B cell (primary cell): Measurements from ENCODE around the gene HEXD. TPM values are rescaled to one million over a fixed set of nuclear protein-coding genes. Genes with fewer than 3 reads are reported as not detected.

Experiments used
- ATAC-seq: fragments of 200-7000 bp; cut with Tn5 transposase; one replicate; pipeline ENCODE4 v1.10.0; 2021; ENCODE audit warnings: low read depth, mild to moderate bottlenecking, moderate number of reproducible peaks, moderate library complexity
- CTCF ChIA-PET: fragments of 350-600 bp; sonication (Branson Sonifier 250); formaldehyde crosslinking; loops from one replicate; lab custom pipeline; 2021; ENCODE audit warnings: antibody characterized with exemption, inconsistent platforms; lab: Charles Lee
- POLR2A ChIA-PET: fragments of 350-600 bp; sonication (Branson Sonifier 250); formaldehyde crosslinking; loops from one replicate; lab custom pipeline; 2021; ENCODE audit warnings: antibody characterized with exemption; lab: Charles Lee
- DNase-seq: peaks from one replicate; pipeline ENCODE4 v3.0.0; 2013
- H2AFZ ChIP-seq: 2 replicates; pipeline ENCODE4 v1.6.1; 2012; ENCODE audit warnings: mild to moderate bottlenecking, low read depth, low read length; ENCODE audit not compliant: insufficient read depth, poor library complexity, severe bottlenecking
- H3K27ac ChIP-seq, 2 donors: 1 replicate in 1 of 2; 2 replicates in 1 of 2; pipeline ENCODE4 v1.5.1; 2012 to 2013; ENCODE audit warnings: low read length in 2 of 2, mild to moderate bottlenecking in 2 of 2, moderate library complexity in 1 of 2
- H3K27me3 ChIP-seq, 4 experiments: fragments of 200-600 bp in 1 of 4; sonication (generic) in 1 of 4; replicated peaks in 1 of 4; 1 replicate in 2 of 4; 2 replicates in 2 of 4; pipeline versions ENCODE4 v1.6.1 to v1.7.0; 2013 to 2016; ENCODE audit warnings: low read length in 3 of 4, mild to moderate bottlenecking in 2 of 4, mixed read lengths in 1 of 4, moderate library complexity in 1 of 4; ENCODE audit not compliant: insufficient read depth in 4 of 4, control insufficient read depth in 3 of 4; ENCODE audit errors: control extremely low read depth in 1 of 4
- H3K36me3 ChIP-seq, 2 experiments: replicated peaks in 1 of 2; 1 replicate in 1 of 2; 2 replicates in 1 of 2; pipeline versions ENCODE4 v1.6.1 to v1.7.1; 2013; ENCODE audit warnings: low read length in 1 of 2; ENCODE audit not compliant: insufficient read depth in 2 of 2, control insufficient read depth in 1 of 2; ENCODE audit errors: control extremely low read depth in 1 of 2, extremely low read depth in 1 of 2
- H3K4me1 ChIP-seq, 2 donors: fragments of 200-600 bp in 1 of 2; sonication (generic) in 1 of 2; 1 replicate in 1 of 2; 2 replicates in 1 of 2; pipeline versions ENCODE4 v1.5.1 to v1.6.1; 2013 to 2017; ENCODE audit warnings: low read length in 2 of 2; ENCODE audit not compliant: control insufficient read depth in 2 of 2, insufficient read depth in 2 of 2
- H3K4me2 ChIP-seq: replicated peaks from 2 replicates; pipeline ENCODE3; 2012; ENCODE audit warnings: mild to moderate bottlenecking, low read depth, low read length; ENCODE audit not compliant: poor library complexity, severe bottlenecking
- H3K4me3 ChIP-seq, 5 experiments: fragments of 200-600 bp in 1 of 5; sonication (generic) in 1 of 5; 1 replicate in 3 of 5; 2 replicates in 2 of 5; pipeline versions ENCODE4 v1.5.1 to v1.7.0; 2011 to 2016; ENCODE audit warnings: low read length in 4 of 5, mild to moderate bottlenecking in 4 of 5, low read depth in 2 of 5, control low read depth in 1 of 5, moderate library complexity in 1 of 5; ENCODE audit not compliant: insufficient read depth in 1 of 5; ENCODE audit errors: control extremely low read depth in 1 of 5, extremely low read depth in 1 of 5
- H3K79me2 ChIP-seq: fragments of 200-600 bp; sonication (generic); one replicate; pipeline ENCODE4 v1.6.0; 2016; ENCODE audit warnings: low read length; ENCODE audit not compliant: control insufficient read depth, insufficient read depth
- H3K9ac ChIP-seq: fragments of 200-600 bp; sonication (generic); 2 replicates; pipeline ENCODE4 v1.6.1; 2017; ENCODE audit warnings: mild to moderate bottlenecking, low read length, moderate library complexity
- H3K9me3 ChIP-seq, 3 donors: one replicate each; pipeline versions ENCODE4 v1.6.1 to v1.7.1; 2013; ENCODE audit warnings: low read length in 2 of 3; ENCODE audit not compliant: control insufficient read depth in 2 of 3, insufficient read depth in 1 of 3; ENCODE audit errors: control extremely low read depth in 1 of 3
- H4K20me1 ChIP-seq: 2 replicates; pipeline ENCODE4 v1.6.0; 2012; ENCODE audit warnings: mild to moderate bottlenecking, low read length; ENCODE audit not compliant: insufficient read depth, control insufficient read depth, poor library complexity, severe bottlenecking
- H3K27ac Mint-ChIP-seq: one replicate; pipeline ENCODE4 v1.8.0; 2021; ENCODE audit warnings: mixed read lengths
- H3K27me3 Mint-ChIP-seq: one replicate; pipeline ENCODE4 v1.8.0; 2021; ENCODE audit warnings: mixed read lengths
- H3K4me1 Mint-ChIP-seq: one replicate; pipeline ENCODE4 v1.8.0; 2021; ENCODE audit warnings: mixed read lengths
- H3K4me3 Mint-ChIP-seq: one replicate; pipeline ENCODE4 v1.8.0; 2021; ENCODE audit warnings: mixed read lengths
- H3K9me3 Mint-ChIP-seq: one replicate; pipeline ENCODE4 v1.8.0; 2022; ENCODE audit warnings: mixed read lengths; ENCODE audit not compliant: insufficient read depth
- EZH2 ChIP-seq: IDR thresholded peaks from 2 replicates; pipeline ENCODE4 v1.6.1; 2012; ENCODE audit warnings: borderline replicate concordance, low read depth, mild to moderate bottlenecking, moderate library complexity, low read length; ENCODE audit not compliant: insufficient read depth, poor library complexity, severe bottlenecking
- WGBS: methylation state at CpG from one replicate; pipeline ENCODE4 v1.1.5; 2013; ENCODE audit warnings: missing lambda C conversion rate; ENCODE audit not compliant: insufficient coverage; 5-methylcytosine and 5-hydroxymethylcytosine counted together
- intact Hi-C: fragments of 100-400 bp; cut with micrococcal nuclease; formaldehyde crosslinking; loops from one replicate; pipeline ENCODE4 v1.10.0; 2022
- polyA plus RNA-seq: library from polyadenylated mRNA; depleted of rRNA; stranded (reverse); fragments of >200 nt; gene quantifications from 2 replicates; pipeline ENCODE4 v1.2.3, GENCODE V29; 2012
- total RNA-seq, 2 donors: library from RNA; stranded (reverse); fragments of 120-200 nt in 1 of 2; gene quantifications; 1 replicate in 1 of 2; 2 replicates in 1 of 2; pipeline versions ENCODE4 v1.2.3 to v1.2.4, GENCODE V29; 2013 to 2022
- TF ChIP-seq, protein P1 (sequence below): fragments of 200-600 bp; IDR thresholded peaks from one replicate; pipeline ENCODE4 v1.8.0; 2022; ENCODE audit warnings: antibody characterized with exemption, mild to moderate bottlenecking

The HEXD gene
- total and polyA plus RNA-seq, 2 donors (not counting 1 experiment from before 2014, with no cell fraction given) = 128 to 317 TPM

- no peak overlapping the region for H2AFZ ChIP-seq
- peaks cover 4% of the 10 kb centered on the region for H4K20me1 ChIP-seq
- WGBS = 98% methylated on average over 13 of the region's 14 CpGs
- peaks cover 4 to 13% of the 10 kb centered on the region in 2 donors for H3K4me1 ChIP-seq
- H3K9me3 ChIP-seq = no peaks in the 10 kb centered on the region
- no peak overlapping the region for H3K4me2 ChIP-seq
- H3K27ac ChIP-seq = no peak overlapping the region
- CTCF ChIA-PET = no interaction called here
- H3K9ac ChIP-seq = no peak overlapping the region
- no peak for TF ChIP-seq EZH2
- peaks cover 12% of the 10 kb centered on the region for H3K79me2 ChIP-seq
- ATAC-seq (no peak), DNase-seq (no peak)
- peaks cover 2 to 26% of the 10 kb centered on the region in 2 experiments for H3K36me3 ChIP-seq
- Mint-ChIP-seq H3K27me3 (no peaks in the 10 kb centered on the region), H3K9me3 (no peaks in the 10 kb centered on the region), H3K27ac (no peak overlapping the region), H3K4me3 (no peak overlapping the region), H3K4me1 (peaks cover 11% of the 10 kb centered on the region)
- no peaks in the 10 kb centered on the region for H3K27me3 ChIP-seq
- intact Hi-C loops = no loop called here
- POLR2A ChIA-PET = no interaction called here
- no peak overlapping the region for H3K4me3 ChIP-seq
Observed at GRCh38 chr17:82406131-82406671, 11.9 kb upstream of the HEXD start.

- Mint-ChIP-seq H3K4me3 (no peak overlapping the region), H3K4me1 (peaks cover 8% of the 10 kb centered on the region), H3K9me3 (no peaks in the 10 kb centered on the region), H3K27me3 (no peaks in the 10 kb centered on the region), H3K27ac (no peak overlapping the region)
- peaks cover 14% of the 10 kb centered on the region for H4K20me1 ChIP-seq
- H3K4me2 ChIP-seq = no peak overlapping the region
- H2AFZ ChIP-seq = no peak overlapping the region
- peaks cover 4 to 11% of the 10 kb centered on the region in 2 donors for H3K4me1 ChIP-seq
- CTCF ChIA-PET = interaction anchor here (0.8 kb wide), 1 partner anchor 10 kb away, joined by 3 read pairs; no protein-coding TSS in a partner anchor
- no peak overlapping the region for H3K4me3 ChIP-seq
- no peak for TF ChIP-seq EZH2
- TF ChIP-seq, protein P1, sequence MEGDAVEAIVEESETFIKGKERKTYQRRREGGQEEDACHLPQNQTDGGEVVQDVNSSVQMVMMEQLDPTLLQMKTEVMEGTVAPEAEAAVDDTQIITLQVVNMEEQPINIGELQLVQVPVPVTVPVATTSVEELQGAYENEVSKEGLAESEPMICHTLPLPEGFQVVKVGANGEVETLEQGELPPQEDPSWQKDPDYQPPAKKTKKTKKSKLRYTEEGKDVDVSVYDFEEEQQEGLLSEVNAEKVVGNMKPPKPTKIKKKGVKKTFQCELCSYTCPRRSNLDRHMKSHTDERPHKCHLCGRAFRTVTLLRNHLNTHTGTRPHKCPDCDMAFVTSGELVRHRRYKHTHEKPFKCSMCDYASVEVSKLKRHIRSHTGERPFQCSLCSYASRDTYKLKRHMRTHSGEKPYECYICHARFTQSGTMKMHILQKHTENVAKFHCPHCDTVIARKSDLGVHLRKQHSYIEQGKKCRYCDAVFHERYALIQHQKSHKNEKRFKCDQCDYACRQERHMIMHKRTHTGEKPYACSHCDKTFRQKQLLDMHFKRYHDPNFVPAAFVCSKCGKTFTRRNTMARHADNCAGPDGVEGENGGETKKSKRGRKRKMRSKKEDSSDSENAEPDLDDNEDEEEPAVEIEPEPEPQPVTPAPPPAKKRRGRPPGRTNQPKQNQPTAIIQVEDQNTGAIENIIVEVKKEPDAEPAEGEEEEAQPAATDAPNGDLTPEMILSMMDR = no peak
- no peaks in the 10 kb centered on the region for H3K27me3 ChIP-seq
- intact Hi-C loops = no loop called here
- DNase-seq (no peak), ATAC-seq (no peak)
- no peak overlapping the region for H3K9ac ChIP-seq
- peaks cover 2 to 26% of the 10 kb centered on the region in 2 experiments for H3K36me3 ChIP-seq
- H3K27ac ChIP-seq = no peak overlapping the region
- POLR2A ChIA-PET = no interaction called here
- WGBS = 52% methylated on average over 13 of the region's 13 CpGs
- no peaks in the 10 kb centered on the region for H3K9me3 ChIP-seq
- H3K79me2 ChIP-seq = peaks cover 22% of the 10 kb centered on the region
Observed at GRCh38 chr17:82407255-82407654, 10.9 kb upstream of the HEXD start.
